Measurements from ENCODE around the gene PSMC5. TPM values are rescaled to one million over a fixed set of nuclear protein-coding genes. Genes with fewer than 3 reads are reported as not detected.

PSMC5 gene
- 100 to 1,000 TPM in 1 of 4 donors, 10 to 100 TPM in 3; 63.2 to 131 (median 77.9) TPM for total RNA-seq

- intact Hi-C loops (cut with DNase I; ENCODE audit: low total_unique reads) (no loop called here), in situ Hi-C loops (cut with MboI; ENCODE audit: low pct_ligation_motif_present in 1 of 4, low pct_unique_long_range_greater_than_20kb in 1 of 4, low sequenced_read_pairs in 3 of 4) (loop anchor here in 1 of 4 donors (5.0 kb wide), 1 partner anchor 50 kb away; no protein-coding TSS in a partner anchor)
- TF ChIP-seq CTCF (IDR thresholded peaks at IDR 0.05): peak; percentile 37 to 84 (median 50)
- TF ChIP-seq POLR2AphosphoS5 (IDR thresholded peaks at IDR 0.05): peak; percentile 84 to 97 (median 93)
- TF ChIP-seq EP300 (IDR thresholded peaks at IDR 0.05; ENCODE audit: low read depth): no peak
- TF ChIP-seq POLR2A (IDR thresholded peaks at IDR 0.05): peak; percentile 84
- peak; percentile 95 for DNase-seq
- H3K36me3 ChIP-seq: peaks cover 0 to 60% (median 31%) of the 10 kb centered on the region in 4 donors
- WGBS, 2 donors (ENCODE audit: low coverage in 1 of 2): 0% methylated on average over 4 to 57 of the region's 58 CpGs
- H3K9me3 ChIP-seq: no peaks in the 10 kb centered on the region
- peaks cover 14 to 29% (median 22%) of the 10 kb centered on the region in 4 donors for H3K4me1 ChIP-seq
- H3K27ac ChIP-seq: peak within 1 kb of the TSS; percentile 88 to 96 (median 93)
- H3K27me3 ChIP-seq: no peaks in the 10 kb centered on the region
- peak within 1 kb of the TSS; percentile 76 to 81 (median 78) for H3K4me3 ChIP-seq
These were observed at the start of gene PSMC5, which contains the start of gene FTSJ3 for GRCh38 chr17:63827002-63827800. PSMC5 (plus strand) TSS chr17:63827431; CDS start chr17:63827491, 60 bp downstream. FTSJ3 (minus strand) TSS chr17:63827663; CDS start chr17:63826902, 761 bp downstream.

- WGBS, 2 donors (ENCODE audit: low coverage in 1 of 2): 91% methylated on average over 1 of the region's 1 CpG; no CpG with 5 or more reads in 1 of the 2 donors
- H3K36me3 ChIP-seq: peaks cover 0 to 7% (median 0%) of the 10 kb centered on the region in 4 donors
- no peaks in the 10 kb centered on the region for H3K9me3 ChIP-seq
- intact Hi-C loops (cut with DNase I; ENCODE audit: low total_unique reads) (no loop called here), in situ Hi-C loops (cut with MboI; ENCODE audit: low pct_ligation_motif_present in 1 of 4, low pct_unique_long_range_greater_than_20kb in 1 of 4, low sequenced_read_pairs in 3 of 4) (no loop called here)
- no peaks in the 10 kb centered on the region for H3K27me3 ChIP-seq
- TF ChIP-seq POLR2AphosphoS5 (IDR thresholded peaks at IDR 0.05) (no peak), EP300 (IDR thresholded peaks at IDR 0.05; ENCODE audit: low read depth) (no peak), POLR2A (IDR thresholded peaks at IDR 0.05) (no peak), CTCF (IDR thresholded peaks at IDR 0.05) (no peak)
- DNase-seq: no peak
- H3K4me3 ChIP-seq: no peak overlapping the region
- H3K4me1 ChIP-seq: peaks cover 8 to 29% (median 15%) of the 10 kb centered on the region in 4 donors
- H3K27ac ChIP-seq: no peak overlapping the region
These were observed 46.7 kb upstream of the PSMC5 start for GRCh38 chr17:63780507-63780906.

GRCh38 chr17:63780928-63781327, 46.3 kb upstream of the PSMC5 start:
- no peak overlapping the region for H3K27ac ChIP-seq

More at GRCh38 chr17:63780928-63781327, 46.3 kb upstream of the PSMC5 start:
- H3K4me1 ChIP-seq: peaks cover 3 to 29% (median 10%) of the 10 kb centered on the region in 4 donors
- in situ Hi-C loops (cut with MboI; ENCODE audit: low pct_ligation_motif_present in 1 of 4, low pct_unique_long_range_greater_than_20kb in 1 of 4, low sequenced_read_pairs in 3 of 4): no loop called here
- no peaks in the 10 kb centered on the region for H3K27me3 ChIP-seq
- peaks cover 0 to 7% (median 0%) of the 10 kb centered on the region in 4 donors for H3K36me3 ChIP-seq
- no peak overlapping the region for H3K4me3 ChIP-seq
- no peak for TF ChIP-seq POLR2AphosphoS5 (IDR thresholded peaks at IDR 0.05)
- TF ChIP-seq POLR2A (IDR thresholded peaks at IDR 0.05): no peak
- TF ChIP-seq CTCF (IDR thresholded peaks at IDR 0.05): no peak
- TF ChIP-seq EP300 (IDR thresholded peaks at IDR 0.05; ENCODE audit: low read depth): no peak
- intact Hi-C loops (cut with DNase I; ENCODE audit: low total_unique reads): no loop called here
- 92 to 99% methylated on average over 4 of the region's 4 CpGs for WGBS, 2 donors (ENCODE audit: low coverage in 1 of 2)
- H3K9me3 ChIP-seq: no peaks in the 10 kb centered on the region
- no peak for DNase-seq
